Prostate gland (tissue), 2 donors: ENCODE results near the gene PZP.
"Not testable (repeated sequence)": the region's sequence is repeated elsewhere in the genome, so short reads cannot be mapped to it uniquely, and the experiment has no call there.

ENCODE experiments used
- POLR2AphosphoS5 ChIP-seq: sonication (generic); formaldehyde crosslinking; IDR thresholded peaks from one replicate; pipeline ENCODE4 v1.6.1; 2017; ENCODE audit warnings: antibody characterized with exemption
- TF ChIP-seq, protein P1 (sequence below), 4 experiments: fragments of 200-600 bp in 2 of 4; fragments of 450-650 bp in 2 of 4; sonication (generic) in 2 of 4; IDR thresholded peaks; 1 replicate in 3 of 4; 2 replicates in 1 of 4; pipeline ENCODE4 v1.5.1; 2016 to 2019; ENCODE audit warnings: antibody characterized with exemption in 4 of 4, mild to moderate bottlenecking in 2 of 4, moderate library complexity in 2 of 4

DNA sequence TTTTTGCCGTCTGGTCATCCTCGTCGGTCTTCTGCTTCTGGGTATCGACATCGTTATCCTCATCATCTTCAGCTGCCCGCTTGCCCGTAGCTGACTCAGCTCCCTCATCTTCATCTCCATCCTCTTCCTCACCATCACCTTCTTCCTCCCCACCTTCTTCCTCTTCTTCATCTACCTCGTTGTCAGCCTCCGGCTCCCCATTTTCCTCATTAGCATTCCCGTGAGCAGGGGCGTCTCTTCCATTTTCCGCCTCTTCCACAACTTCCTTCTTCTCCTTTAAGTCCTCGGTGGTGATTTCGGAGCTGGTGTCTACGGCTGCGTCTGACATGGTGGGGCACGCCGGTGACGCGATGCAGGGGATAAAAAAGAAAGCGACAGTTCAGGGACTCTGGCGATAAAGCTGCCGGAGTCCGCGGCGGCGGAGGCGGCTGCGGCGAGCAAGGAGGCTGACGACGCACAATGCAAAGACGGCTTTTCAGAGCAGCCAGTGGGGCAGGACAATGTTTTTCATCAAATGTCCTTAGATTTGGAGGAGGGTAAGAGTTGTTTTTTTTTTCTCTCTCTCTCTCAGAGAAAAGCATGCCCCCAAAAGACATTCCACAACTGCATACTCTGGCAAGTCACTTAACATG is 31.9 kb upstream of the PZP start:
- TF ChIP-seq, protein P1, sequence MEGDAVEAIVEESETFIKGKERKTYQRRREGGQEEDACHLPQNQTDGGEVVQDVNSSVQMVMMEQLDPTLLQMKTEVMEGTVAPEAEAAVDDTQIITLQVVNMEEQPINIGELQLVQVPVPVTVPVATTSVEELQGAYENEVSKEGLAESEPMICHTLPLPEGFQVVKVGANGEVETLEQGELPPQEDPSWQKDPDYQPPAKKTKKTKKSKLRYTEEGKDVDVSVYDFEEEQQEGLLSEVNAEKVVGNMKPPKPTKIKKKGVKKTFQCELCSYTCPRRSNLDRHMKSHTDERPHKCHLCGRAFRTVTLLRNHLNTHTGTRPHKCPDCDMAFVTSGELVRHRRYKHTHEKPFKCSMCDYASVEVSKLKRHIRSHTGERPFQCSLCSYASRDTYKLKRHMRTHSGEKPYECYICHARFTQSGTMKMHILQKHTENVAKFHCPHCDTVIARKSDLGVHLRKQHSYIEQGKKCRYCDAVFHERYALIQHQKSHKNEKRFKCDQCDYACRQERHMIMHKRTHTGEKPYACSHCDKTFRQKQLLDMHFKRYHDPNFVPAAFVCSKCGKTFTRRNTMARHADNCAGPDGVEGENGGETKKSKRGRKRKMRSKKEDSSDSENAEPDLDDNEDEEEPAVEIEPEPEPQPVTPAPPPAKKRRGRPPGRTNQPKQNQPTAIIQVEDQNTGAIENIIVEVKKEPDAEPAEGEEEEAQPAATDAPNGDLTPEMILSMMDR (IDR thresholded peaks at IDR 0.05) = not testable (repeated sequence)
- TF ChIP-seq POLR2AphosphoS5 = not testable (repeated sequence)
